GM18498 (cell line): ENCODE measurements around the gene TMEM186.
"Not testable (repeated sequence)": the region's sequence is repeated elsewhere in the genome, so short reads cannot be mapped to it uniquely, and the experiment has no call there.

ENCODE experiments used
- ATAC-seq: cut with Tn5 transposase; IDR thresholded peaks from one replicate; pipeline ENCODE4 v1.9.1; 2021; ENCODE audit warnings: mild to moderate bottlenecking, moderate library complexity; ENCODE audit not compliant: unreplicated experiment

Gene TMEM186

GRCh38 chr16:8777217-8777616, 20.2 kb downstream of the TMEM186 start:
- no peak for ATAC-seq

GRCh38 chr16:8776129-8776584, 21.3 kb downstream of the TMEM186 start:
- ATAC-seq: no peak

- no peak for ATAC-seq
These were observed 22.1 kb downstream of the TMEM186 start for GRCh38 chr16:8775359-8775758.

GRCh38 chr16:8774208-8774607, 23.2 kb downstream of the TMEM186 start:
- ATAC-seq: no peak

- ATAC-seq: no peak
These were observed 23.9 kb downstream of the TMEM186 start for GRCh38 chr16:8773537-8773936.

- no peak for ATAC-seq
These were observed 28.7 kb downstream of the TMEM186 start for GRCh38 chr16:8768692-8769091.

GRCh38 chr16:8768283-8768682, 29.2 kb downstream of the TMEM186 start:
- no peak for ATAC-seq

GRCh38 chr16:8767176-8767575, 30.3 kb downstream of the TMEM186 start:
- ATAC-seq: no peak

- no peak for ATAC-seq
These were observed 32.8 kb downstream of the TMEM186 start for GRCh38 chr16:8764525-8765250.

GRCh38 chr16:8763899-8764298, 33.5 kb downstream of the TMEM186 start:
- no peak for ATAC-seq

- ATAC-seq: no peak
These were observed 34.4 kb downstream of the TMEM186 start for GRCh38 chr16:8763083-8763482.

GRCh38 chr16:8762254-8762653, 35.2 kb downstream of the TMEM186 start:
- no peak for ATAC-seq

GRCh38 chr16:8761078-8761477, 36.4 kb downstream of the TMEM186 start:
- no peak for ATAC-seq

- no peak for ATAC-seq
These were observed 37.4 kb downstream of the TMEM186 start for GRCh38 chr16:8760021-8760420.

GRCh38 chr16:8758022-8758421, 39.4 kb downstream of the TMEM186 start:
- ATAC-seq: no peak

GRCh38 chr16:8756755-8757154, 40.7 kb downstream of the TMEM186 start:
- no peak for ATAC-seq

GRCh38 chr16:8753416-8754054, 43.9 kb downstream of the TMEM186 start:
- no peak for ATAC-seq

GRCh38 chr16:8752706-8753105, 44.7 kb downstream of the TMEM186 start:
- ATAC-seq: no peak

- no peak for ATAC-seq
These were observed 45.7 kb downstream of the TMEM186 start for GRCh38 chr16:8751481-8752311.

- ATAC-seq: not testable (repeated sequence)
These were observed 48.5 kb downstream of the TMEM186 start for GRCh38 chr16:8748944-8749343.
